HG03066 (cell line): Measurements from ENCODE around the gene KRT72.
"Not testable (repeated sequence)": the region's sequence is repeated elsewhere in the genome, so short reads cannot be mapped to it uniquely, and the experiment has no call there.

Experiments
- ATAC-seq: cut with Tn5 transposase; IDR thresholded peaks from one replicate; pipeline ENCODE4 v1.9.1; 2021; ENCODE audit warnings: low read depth; ENCODE audit not compliant: unreplicated experiment

Gene KRT72

GRCh38 chr12:52608826-52609630, 7.8 kb upstream of the KRT72 start:
- no peak for ATAC-seq

GRCh38 chr12:52608161-52608560, 6.9 kb upstream of the KRT72 start:
- no peak for ATAC-seq

GRCh38 chr12:52607314-52607713, 6.1 kb upstream of the KRT72 start:
- ATAC-seq, result no peak

DNA sequence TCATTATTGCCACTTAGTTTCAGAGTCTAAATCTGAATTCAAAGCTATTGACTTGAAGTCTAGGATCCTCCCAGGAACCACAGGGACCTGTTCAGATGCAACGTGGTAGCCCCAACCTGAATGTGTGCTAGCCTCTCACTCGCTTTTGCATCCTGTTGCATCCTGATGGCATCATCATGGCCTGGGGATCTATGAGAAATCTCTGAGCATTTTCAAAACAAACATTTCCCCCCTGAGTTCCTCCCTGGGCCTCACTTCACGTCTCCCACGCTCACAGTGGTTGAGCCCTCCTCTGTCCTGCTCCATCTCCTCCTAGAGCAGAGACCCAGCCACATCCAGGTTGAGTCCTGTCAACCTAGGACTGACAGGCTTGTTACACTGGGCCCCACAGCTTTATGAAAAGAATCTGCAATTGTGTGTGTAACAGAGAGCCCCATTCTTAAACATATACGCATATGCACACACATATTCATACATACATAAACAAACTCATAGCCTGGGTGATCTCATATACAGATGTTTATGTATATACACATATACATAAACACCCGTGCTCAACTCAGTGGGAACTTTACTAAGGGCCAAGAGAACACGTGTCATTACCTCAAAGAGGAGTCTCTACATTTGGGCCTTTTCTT, 5.4 kb upstream of the KRT72 start:
- ATAC-seq, result no peak

GRCh38 chr12:52606096-52606495, 4.8 kb upstream of the KRT72 start:
- no peak for ATAC-seq

DNA sequence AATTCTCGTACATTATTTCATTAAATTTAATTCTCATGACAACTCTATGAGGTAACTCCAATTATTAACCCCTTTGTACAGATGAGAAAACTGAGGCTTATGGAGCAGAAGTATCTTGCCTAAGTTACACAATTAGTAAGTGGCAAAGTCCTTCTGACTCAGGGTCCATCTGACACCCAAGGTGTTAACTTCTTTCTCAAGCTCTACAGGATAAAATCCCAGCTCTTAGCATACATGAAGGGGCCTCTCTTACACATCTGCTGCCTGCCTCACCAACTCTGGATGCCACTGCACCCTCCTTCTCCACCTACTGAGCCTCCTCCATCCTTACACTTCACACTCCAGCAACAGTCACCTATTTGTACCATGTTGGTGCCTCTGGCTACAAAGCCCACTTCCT, 4.3 kb upstream of the KRT72 start:
- no peak for ATAC-seq

DNA sequence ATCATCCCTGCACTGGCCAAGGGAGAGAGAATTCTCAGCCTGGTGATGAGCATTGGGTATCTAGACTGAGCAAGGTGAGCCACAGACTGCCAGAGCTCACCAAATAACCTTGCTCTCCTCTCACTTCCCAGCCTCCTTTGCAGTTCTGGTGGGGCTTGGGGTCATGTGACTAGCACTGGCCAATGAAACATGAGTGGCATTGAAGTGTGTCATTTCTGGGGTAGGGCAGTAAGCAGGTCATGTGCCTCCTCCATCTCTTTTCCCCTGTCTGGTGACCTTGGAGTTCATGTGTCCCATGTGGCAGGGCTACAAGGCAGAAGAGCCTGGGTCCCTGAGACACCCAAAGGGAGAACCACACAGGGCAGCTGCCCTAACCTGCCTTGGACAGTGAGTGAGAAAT, 3.6 kb upstream of the KRT72 start:
- no peak for ATAC-seq

- ATAC-seq, result no peak
Observed at GRCh38 chr12:52603314-52603713, 2.1 kb upstream of the KRT72 start.

DNA sequence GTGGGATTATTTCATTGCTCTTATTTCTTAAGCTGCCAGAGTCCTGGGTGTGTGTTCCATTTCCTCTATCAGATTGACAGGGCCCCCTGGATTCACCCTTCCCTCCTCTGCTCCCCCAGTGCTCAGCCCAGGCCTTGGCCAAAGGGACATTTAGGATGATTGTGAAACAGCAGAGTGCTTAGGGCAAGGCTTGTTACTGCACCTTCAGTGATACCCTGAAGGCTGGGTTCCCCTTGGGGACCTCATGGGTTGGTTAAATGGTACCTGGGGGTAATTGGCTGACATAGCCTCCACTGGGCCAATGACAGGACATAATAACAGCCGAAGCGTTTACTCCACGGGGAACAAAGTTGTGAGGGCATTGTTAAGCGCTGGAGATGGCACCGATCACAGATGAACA, 1.3 kb upstream of the KRT72 start:
- no peak for ATAC-seq

GRCh38 chr12:52601671-52602070, 408 bp upstream of the KRT72 start:
- no peak for ATAC-seq

DNA sequence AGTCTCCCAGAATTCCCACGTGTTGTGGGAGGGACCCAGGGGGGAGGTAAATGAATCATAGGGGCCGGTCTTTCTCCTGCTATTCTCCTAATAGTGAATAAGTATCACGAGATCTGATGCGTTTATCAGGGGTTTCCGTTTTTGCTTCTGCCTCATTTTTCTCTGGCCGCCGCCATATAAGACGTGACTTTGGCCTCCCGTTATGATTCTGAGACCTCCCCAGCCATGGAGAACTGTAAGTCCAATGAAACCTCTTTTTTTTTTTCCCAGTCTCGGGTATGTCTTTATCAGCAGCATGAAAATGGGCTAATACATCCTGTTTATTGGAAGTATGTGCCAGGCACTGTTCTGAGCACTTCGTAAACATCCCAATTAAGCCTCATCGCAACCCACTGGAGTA, 788 bp downstream of the KRT72 start:
- ATAC-seq, result no peak

DNA sequence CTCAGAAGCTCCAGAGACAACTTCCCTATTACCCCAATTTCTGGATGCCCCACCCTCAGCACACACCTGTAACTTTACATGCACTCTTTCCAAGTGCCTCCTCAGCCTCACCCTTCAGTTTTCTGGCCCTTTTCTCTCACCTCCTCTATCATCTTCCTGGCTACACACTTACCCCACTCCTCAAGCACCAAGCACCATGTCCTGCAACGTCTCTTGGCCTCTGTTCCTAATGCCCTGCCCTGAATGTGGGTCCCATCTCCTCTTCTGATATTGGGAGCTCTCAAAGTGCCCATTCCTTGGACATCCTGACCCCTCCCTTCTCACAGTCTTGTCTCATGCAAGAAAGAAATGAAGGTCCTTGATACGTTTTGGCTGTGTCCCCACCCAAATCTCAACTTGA, 1.2 kb downstream of the KRT72 start:
- ATAC-seq, result no peak

DNA sequence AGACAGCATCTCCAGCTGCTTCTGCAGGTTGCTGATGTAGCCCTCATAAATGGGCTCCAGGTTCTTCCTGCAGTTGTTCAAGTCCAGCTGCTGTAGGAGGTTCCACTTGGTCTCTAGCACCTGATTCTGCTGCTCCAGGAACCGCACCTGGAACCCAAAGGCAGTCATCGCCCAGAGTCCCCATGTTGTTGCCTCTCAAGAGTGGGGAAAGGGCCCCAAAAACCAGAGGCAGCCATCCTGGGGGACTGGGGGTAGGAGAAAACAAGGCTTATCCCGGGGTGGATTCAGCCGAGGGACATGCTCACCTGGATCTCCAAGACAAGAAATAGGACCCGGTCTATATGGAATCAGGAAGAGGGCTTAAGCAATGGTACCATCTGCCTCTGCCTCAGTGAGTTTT, 2.3 kb downstream of the KRT72 start:
- ATAC-seq, result no peak

DNA sequence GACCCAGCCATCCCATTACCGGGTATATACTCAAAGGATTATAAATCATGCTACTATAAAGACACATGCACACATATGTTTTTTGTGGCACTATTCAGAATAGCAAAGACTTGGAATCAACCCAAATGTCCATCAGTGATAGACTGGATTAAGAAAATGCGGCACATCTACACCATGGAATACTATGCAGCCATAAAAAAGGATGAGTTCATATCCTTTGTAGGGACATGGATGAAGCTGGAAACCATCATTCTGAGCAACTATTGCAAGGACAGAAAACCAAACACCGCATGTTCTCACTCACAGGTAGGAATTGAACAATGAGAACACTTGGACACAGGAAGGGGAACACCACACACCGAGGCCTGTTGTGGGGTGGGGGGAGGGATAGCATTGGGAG, 7.0 kb downstream of the KRT72 start:
- ATAC-seq, result not testable (repeated sequence)

DNA sequence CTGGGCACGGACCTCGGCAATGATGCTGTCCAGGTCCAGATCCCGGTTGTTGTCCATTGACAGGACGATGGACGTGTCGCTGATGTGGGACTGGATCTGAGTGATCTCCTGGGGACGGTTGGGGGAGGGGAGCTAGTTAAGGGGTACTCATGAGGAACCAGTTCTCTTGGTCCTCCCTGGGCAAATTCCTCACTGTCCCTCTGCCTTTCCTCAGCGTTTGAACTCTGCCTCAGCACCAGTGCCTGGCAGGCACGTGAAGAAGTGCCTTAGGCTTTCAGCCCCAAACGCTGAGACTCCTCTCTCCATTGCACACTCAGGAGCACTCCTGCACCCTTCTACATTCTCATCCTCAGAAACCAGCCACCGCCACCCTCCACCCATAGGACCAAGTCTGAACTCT, 9.7 kb downstream of the KRT72 start:
- ATAC-seq, result no peak

DNA sequence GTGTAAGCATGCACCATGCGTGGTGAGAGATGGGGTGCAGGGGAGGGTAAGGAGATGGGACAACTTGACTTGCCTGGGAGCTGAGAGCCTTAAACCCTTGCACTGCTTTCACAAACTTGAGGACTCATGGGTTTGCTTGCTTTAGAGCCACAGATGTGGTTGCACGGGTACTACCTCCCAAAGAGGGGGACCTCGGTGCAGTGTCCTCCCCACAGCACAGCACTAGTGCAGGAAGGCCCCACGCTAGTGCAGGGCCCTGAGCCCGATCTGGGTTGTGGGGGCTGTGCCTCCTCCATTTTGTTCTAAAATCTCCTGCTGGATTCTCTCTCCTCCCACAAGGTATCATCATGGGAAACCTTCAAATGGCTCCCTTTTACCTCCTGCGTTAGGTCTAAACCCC, 11.2 kb downstream of the KRT72 start:
- no peak for ATAC-seq

GRCh38 chr12:52587563-52587962, 13.7 kb downstream of the KRT72 start:
- ATAC-seq, result no peak

- ATAC-seq, result no peak
Observed at GRCh38 chr12:52585946-52586345, 15.3 kb downstream of the KRT72 start.

DNA sequence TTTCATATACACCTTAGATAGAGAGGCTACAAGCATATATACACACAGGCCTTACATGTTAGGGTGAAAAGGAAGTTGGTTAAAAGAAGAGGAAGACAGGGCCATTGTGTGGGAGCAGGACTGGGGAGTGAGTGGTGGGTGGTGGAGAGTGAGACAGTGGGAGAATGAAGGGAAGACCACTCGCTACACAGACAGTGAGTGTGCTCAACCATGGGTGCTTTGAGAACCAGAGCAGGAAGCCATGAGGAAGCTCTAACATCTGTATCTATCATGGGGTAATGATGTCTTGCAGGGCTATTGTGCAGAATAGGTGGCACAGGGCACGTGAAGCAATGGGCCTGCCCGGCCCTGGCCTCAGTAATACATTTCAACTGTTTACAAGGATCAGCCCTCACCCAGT, 16.2 kb downstream of the KRT72 start:
- no peak for ATAC-seq

GRCh38 chr12:52584156-52584682, 17.0 kb downstream of the KRT72 start:
- no peak for ATAC-seq

- ATAC-seq, result no peak
Observed at GRCh38 chr12:52582971-52583456, 18.2 kb downstream of the KRT72 start.

DNA sequence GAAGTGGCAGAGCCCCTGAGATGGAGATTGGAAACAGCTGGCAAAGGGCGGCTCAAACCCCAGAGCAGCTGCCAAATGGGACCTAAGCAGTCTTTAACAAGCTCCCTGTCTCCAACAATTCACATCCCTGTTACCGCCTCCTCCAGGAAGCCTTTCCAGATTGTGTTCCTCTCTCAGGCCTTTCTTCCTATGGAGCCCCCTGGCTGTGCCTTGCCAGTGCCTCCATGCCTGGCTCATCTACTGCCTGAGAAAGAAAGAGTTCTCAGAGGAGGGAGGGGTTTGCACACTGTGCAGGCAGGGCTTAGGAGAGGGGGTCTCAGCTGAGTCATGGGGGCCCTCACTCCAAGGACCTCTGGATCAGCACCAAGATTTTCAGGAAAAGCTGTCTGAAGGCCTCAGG, 18.8 kb downstream of the KRT72 start:
- ATAC-seq, result no peak
